GM19467 (cell line): ENCODE data around the gene KLRC3.
"Not testable (repeated sequence)": the region's sequence is repeated elsewhere in the genome, so short reads cannot be mapped to it uniquely, and the experiment has no call there.

Experiments
- ATAC-seq: cut with Tn5 transposase; IDR thresholded peaks from one replicate; pipeline ENCODE4 v1.9.1; 2021; ENCODE audit warnings: mild to moderate bottlenecking, moderate library complexity; ENCODE audit not compliant: unreplicated experiment

KLRC3 gene

DNA sequence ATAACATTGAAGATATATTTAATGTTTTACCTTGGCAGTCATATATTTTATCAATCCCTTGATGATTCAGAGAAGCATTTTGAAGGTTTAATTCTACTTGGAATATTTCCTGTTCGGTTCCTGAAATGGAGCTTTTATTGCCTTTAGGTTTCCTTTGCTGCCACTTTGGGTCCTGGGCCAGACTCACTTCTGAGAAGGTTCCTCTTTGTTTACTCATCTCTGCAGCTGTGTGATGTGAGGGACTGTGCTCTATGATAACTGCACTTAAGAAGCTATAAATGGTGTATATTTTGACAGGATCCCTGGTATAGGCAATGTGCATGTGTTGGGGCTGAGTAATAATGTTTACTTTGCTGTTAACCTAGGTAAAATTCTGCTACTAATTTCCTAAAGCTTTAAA lies at the start of gene KLRC3:
KLRC3 (minus strand) TSS at position 262 of the 400 bp plus-strand sequence; CDS start at position 217, 45 bp downstream.
- not testable (repeated sequence) for ATAC-seq

DNA sequence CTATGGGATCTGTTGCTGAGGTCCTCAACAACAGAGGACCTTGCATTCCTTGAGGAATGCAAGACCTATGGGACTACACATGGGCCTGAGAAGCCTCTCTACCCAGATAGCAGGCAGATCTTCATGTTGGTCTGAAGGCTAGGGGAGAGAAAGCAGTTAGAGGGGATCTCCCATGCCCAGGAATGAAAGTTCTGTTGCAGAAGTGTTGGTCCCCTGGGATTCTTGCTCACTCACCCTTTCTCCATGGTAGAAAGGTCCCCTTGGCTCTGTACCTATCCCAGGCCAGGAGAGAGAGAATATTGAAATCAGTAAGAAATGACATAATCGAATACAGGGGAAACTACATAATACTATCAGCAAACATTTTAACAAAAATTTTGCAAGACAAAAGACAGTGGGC lies 49.3 kb upstream of the KLRC3 start:
- ATAC-seq = no peak

DNA sequence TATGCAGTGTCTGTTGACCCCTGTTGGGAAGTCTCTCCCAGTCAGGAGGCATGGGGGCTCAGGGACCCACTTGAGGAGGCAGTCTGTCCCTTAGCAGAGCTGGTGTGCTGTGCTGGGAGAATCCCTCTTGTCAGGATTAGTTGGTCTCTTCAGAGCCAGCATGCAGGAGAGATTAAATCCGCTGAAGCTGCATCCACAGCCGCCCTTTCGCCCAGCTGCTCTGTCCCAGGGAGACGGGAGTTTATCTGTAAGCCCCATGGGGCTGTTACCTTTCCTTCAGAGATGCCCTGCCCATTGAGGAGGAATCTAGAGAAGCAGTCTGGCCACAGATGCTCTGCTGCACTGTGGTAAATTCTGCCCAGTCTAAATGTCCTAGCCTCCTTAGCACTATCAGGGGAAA lies 45.9 kb upstream of the KLRC3 start:
- ATAC-seq = no peak

DNA sequence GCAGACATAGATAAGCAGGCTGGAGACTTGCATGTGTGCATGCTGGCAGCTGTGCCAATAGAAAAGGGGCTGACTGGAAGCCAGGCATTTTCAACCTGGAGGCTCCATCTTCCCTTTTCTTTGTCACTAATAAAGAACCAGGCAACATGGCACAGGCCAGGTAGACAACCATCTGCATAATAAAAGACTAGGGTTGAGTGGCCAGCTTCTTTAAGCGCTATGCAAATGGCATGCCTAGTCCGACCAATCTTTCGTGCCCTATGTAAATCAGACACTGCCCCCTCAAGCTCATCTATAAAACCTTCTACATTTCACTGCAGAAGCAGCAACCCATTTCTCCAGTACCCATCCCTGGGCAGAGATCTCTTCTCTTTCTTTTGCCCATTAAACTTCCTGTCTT lies 37.4 kb upstream of the KLRC3 start:
- ATAC-seq = no peak

DNA sequence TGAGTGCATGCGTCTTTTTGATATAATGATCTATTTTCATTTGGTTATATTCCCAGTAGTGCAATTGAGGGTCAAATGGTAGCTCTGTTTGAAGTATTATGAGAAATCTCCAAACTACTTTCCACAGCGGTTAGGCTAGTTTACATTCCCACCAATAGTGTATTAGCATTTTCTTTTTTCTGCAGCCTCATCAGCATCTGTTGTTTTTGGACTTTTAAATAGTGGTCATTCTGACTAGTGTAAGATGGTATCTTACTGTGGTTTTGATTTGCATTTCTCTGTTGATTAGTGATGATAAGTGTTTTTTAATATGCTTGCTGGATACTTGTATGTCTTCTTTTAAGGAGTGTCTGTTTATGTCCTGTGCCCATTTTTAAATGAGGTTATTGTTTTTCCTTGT lies 36.5 kb upstream of the KLRC3 start:
- ATAC-seq = no peak

DNA sequence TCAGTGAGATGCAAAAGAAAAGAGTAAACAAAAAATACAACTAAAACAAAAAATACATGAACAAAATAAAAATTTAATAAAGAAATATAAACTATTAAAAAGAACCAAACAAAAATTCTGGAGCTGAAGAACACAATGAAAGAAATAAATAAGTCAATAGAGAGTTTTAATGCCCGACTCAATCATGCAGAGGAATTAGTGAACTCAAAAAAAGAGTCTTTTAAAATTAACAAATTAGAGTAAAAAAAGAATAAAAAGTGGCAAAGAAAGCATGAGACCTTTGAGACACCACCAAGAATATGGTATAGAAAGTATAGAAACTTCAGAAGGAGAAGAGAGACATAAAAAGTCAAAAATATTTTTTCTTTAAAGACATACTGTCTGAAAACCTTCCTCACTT lies 35.4 kb upstream of the KLRC3 start:
- ATAC-seq = no peak

DNA sequence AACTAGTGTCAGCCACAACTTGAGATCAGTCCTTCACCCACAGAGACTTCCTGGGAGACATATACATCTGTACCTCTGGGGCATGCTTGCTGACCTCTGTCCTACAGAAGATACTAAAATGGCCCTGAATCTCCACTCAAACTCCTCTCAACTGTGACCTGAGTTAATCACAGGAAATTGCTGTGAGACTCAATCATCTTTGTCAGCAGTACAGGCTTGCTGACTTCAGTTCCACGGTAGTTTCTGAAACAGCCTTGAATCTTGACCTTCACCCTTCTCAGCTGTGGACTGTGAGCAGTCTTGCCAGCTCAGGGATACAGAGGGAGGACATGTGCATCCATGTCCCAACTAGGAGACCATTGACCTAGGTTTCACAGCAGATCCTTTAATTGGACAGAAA lies 34.1 kb upstream of the KLRC3 start:
- ATAC-seq = no peak

DNA sequence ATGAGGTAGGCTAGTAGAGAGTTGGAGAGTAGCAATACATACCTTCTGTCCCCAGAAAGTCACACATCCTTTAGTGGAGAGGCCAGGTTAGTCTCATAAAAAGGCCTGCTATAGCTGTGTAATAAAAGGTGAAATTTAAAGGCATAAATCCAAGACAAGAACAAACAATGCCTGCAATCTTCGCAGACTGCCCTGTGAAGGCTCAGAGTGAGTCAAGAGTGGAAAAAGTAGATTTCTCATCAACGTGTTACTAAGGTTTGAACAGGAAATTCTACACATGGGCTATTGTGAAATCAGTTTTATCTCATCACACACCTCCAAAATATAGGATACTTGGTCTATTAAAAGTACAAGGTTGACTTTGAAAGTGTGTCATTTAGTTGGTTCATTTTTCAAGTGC lies 32.8 kb upstream of the KLRC3 start, which contains the start of gene KLRC1:
KLRC1 (minus strand) TSS at position 222 of the 400 bp plus-strand sequence. CDS start 2,221 bp downstream, outside the sequence.
- no peak for ATAC-seq

DNA sequence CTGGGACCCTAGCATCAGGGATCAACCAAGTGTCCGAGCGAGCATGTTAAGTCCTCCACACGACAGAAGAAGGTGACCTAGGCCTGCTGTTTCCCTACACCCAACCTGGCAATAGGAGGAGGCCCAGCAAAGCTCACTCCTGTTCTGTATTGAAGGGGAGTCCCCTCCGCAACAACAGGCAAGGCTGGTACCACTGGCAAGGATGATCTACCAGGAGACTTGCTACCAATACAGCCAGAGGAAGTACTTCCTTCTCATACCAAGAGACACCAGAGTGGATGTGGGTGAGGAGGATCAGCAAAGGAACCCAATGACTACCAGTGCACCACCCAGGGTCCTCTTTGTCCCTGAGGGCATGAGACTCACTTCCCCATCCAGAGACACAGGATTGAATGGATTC lies 27.8 kb upstream of the KLRC3 start:
- ATAC-seq = no peak

DNA sequence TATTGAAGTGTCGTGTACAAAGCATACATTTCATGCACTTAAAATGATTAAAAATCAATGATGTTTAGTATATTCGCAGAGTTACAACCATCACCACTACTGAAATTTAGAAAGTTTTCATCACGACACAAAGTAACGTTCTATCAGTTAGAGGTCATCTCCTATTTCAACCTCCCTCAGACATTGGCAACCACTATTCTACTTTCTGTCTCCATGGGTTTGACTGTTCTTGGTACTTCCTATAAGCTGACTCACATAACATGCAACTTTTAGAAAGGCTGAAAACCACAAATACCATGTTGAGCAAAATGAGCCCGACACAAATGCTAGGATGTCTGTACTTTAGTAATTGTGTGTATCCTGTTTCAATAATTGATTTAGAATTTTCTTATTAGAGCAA lies 25.7 kb upstream of the KLRC3 start:
- ATAC-seq = not testable (repeated sequence)

DNA sequence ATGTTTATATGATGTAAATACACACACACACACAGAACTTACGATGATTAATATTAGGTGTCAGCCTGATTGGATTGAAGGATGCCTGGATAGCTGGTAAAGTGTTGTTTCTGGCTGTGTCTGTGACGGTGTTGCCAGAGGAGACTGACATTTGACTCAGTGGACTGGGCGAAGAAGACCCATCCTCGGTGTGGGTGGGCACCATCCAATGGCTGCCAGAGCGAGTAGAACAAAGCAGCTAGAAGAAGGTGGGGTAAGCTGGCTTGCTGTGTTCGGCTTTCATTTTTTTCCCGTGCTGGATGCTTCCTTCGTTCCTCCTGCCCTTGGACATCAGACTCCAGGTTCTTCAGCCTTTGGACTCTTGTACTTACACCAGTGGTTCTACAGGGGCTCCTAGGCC lies 20.7 kb upstream of the KLRC3 start:
- ATAC-seq = not testable (repeated sequence)

DNA sequence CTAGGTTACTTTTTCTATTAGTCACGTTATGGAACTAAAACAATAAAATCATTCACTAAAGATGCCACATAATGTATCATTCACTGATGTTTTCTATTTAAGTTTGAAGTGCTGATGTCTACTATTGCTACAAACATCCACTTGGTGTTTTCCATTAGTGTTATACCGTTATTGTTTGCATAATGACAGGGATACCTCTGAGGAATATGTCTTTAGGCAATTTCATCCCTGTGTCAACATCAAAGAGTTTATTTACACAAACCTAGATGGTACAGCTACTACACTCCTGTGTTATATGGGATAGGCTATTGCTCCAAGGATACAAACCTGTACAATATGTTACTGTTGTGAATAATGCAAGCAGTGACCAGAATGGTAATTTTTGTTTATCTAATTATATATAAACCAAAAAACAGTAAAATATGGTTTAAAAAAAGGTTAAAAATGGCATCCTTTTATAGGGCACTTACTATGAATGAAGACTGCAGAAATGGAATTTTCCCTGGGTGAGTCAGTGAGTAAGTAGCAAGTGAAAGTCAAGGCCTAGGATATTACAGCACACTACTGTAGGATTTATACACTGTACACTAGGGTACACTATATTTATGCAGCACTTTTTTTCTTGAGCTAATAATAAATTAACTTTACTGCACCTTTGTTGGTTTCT lies 19.3 kb upstream of the KLRC3 start:
- ATAC-seq = not testable (repeated sequence)

DNA sequence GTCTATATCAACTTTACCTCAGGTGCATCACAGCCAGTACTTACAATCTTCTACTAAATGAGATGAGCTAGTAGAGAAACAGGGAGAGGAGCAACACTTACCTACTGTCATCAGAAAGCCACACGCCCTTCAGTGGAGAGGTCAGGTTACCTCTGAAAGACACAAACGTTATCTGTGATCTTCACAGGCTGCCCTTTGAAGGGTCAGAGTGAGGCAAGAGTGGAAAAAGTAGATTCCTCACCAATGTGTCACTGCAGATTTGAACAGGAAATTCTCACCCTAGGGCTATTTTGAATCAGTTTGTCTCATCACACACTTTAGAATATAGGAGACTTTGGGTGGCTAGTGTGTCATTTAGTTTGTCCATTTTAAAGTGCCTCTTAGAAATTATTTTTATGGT lies 17.2 kb upstream of the KLRC3 start:
- not testable (repeated sequence) for ATAC-seq

DNA sequence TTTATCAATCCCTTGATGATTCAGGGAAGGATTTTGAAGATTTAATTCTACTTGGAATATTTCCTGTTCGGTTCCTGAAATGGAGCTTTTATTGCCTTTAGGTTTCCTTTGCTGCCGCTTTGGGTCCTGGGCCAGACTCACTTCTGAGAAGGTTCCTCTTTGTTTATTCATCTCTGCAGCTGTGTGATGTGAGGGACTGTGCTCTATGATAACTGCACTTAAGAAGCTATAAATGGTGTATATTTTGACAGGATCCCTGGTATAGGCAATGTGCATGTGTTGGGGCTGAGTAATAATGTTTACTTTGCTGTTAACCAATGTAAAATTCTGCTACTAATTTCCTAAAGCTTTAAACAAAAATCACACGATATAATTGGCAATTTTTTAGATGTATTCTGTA lies 15.4 kb upstream of the KLRC3 start, which contains the start of gene KLRC2:
KLRC2 (minus strand) TSS at position 195 of the 400 bp plus-strand sequence; CDS start at position 171, 24 bp downstream.
- ATAC-seq = not testable (repeated sequence)

DNA sequence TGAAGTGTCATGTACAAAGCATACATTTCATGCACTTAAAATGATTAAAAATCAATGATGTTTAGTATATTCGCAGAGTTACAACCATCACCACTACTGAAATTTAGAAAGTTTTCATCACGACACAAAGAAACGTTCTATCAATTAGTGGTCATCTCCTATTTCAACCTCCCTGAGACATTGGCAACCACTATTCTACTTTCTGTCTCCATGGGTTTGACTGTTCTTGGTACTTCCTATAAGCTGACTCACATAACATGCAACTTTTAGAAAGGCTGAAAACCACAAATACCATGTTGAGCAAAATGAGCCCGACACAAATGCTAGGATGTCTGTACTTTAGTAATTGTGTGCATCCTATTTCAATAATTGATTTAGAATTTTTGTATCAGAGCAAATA lies 10.2 kb upstream of the KLRC3 start:
- not testable (repeated sequence) for ATAC-seq

DNA sequence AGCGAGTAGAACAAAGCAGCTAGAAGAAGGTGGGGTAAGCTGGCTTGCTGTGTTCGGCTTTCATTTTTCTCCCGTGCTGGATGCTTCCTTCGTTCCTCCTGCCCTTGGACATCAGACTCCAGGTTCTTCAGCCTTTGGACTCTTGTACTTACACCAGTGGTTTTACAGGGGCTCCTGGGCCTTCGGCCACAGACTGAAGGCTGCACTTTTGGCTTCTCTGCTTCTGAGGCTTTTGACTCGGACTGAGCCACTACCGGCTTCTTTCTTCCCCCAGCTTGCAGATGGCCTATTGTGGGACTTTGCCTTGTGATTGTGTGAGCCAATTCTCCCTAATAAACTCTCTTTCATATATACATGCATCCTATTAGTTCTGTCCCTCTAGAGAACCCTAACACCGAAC lies 5.5 kb upstream of the KLRC3 start:
- ATAC-seq = not testable (repeated sequence)

DNA sequence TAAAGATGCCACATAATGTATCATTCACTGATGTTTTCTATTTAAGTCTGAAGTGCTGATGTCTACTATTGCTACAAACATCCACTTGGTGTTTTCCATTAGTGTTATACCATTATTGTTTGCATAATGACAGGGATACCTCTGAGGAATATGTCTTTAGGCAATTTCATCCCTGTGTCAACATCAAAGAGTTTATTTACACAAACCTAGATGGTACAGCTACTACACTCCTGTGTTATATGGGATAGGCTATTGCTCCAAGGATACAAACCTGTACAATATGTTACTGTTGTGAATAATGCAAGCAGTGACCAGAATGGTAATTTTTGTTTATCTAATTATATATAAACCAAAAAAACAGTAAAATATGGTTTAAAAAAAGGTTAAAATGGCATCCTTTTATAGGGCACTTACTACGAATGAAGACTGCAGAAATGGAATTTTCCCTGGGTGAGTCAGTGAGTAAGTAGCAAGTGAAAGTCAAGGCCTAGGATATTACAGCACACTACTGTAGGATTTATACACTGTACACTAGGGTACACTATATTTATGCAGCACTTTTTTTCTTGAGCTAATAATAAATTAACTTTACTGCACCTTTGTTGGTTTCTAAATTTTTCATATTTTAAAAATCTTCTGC lies 4.0 kb upstream of the KLRC3 start:
- ATAC-seq = not testable (repeated sequence)

DNA sequence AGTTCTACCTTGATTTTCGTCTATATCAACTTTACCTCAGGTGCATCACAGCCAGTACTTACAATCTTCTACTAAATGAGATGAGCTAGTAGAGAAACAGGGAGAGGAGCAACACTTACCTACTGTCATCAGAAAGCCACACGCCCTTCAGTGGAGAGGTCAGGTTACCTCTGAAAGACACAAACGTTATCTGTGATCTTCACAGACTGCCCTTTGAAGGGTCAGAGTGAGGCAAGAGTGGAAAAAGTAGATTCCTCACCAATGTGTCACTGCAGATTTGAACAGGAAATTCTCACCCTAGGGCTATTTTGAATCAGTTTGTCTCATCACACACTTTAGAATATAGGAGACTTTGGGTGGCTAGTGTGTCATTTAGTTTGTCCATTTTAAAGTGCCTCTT lies 1.8 kb upstream of the KLRC3 start:
- not testable (repeated sequence) for ATAC-seq

DNA sequence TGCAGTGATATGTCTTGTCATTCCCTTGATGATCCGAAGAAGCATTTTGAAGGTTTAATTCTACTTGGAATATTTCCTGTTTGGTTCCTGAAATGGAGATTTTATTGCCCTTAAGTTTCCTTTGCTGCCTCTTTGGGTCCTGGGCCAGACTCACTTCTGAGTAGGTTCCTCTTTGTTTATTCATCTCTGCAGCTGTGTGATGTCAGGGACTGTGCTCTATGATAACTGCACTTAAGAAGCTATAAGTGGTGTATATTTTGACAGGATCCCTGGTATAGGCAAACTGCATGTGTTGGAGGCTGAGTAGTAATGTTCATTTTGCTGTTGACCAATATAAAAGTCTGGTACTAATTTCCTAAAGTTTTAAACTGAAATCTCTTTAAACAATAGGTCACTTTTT lies 11.0 kb downstream of the KLRC3 start, which contains the start of gene KLRC4:
KLRC4 (minus strand) TSS at position 366 of the 400 bp plus-strand sequence; CDS start at position 184, 182 bp downstream.
- ATAC-seq = no peak

DNA sequence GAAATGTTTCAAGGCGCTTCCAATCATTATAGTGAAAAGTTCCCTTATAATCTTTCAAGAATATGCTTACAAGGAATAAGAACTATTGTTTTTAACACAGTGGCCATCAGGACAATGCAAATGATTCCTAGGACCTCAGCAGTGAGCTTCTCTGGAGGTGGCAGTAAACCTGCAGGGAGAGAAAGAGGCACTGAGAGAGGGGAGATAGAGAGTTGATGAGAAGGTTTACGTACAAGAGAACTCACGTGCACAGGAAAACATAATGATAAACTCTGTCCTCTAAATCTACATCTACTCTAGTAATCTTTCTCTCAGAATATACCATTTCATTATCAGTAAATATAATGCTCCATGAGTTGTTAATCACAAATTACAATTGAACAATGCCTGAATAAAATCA lies 11.6 kb downstream of the KLRC3 start:
- no peak for ATAC-seq

DNA sequence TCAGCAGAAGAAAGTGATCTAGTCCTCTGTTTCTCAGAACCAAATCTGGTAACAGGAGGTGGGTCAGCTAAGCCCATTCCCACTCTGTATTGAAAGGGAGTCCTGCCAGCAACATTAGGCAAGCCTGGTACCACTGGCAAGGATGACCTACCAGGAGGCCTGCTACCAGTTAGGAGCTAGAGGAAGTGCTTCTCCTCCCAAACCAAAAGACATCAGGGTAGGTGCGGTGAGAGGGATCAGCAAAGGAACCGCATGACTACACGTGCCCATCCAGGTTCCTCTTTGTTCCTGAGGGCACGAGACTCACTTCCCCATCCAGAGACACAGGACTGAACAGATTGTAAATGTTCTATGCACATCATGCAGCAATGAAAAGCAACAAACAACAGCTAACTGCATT lies 13.7 kb downstream of the KLRC3 start:
- ATAC-seq = no peak

DNA sequence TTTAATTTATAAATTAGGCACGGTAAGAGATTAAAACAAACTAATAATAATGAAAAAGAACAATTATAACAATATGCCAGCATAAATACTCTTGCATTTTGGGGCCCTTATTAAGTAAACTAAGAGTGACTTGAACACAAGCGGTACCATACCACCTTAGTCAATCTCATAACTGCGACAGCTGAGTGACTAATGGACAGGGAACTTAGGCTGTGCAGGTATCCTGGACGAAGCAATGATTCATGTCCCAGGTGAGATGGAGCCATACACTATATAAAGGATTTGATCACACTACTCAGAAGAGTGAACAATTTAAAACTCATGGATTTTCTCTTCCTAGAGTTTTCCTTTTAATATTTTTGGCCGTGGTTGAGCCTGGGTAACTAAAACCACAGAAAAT lies 15.1 kb downstream of the KLRC3 start:
- ATAC-seq = no peak
